Ascending aorta (tissue), 2 donors: ENCODE measurements around the gene MAP3K5. TPM values are rescaled to one million over a fixed set of nuclear protein-coding genes. Genes with fewer than 3 reads are reported as not detected.

ENCODE experiments used
- DNase-seq, 2 donors: peaks; one replicate each; pipeline ENCODE4 v3.0.0-alpha.2; 2019; ENCODE audit warnings: low spot score in 2 of 2
- H3K27ac ChIP-seq, 2 donors: fragments of 200-600 bp; sonication (generic); one replicate each; pipeline ENCODE4 v1.5.1; 2016 to 2017; ENCODE audit warnings: mild to moderate bottlenecking in 1 of 2
- H3K27me3 ChIP-seq: fragments of 200-600 bp; sonication (generic); one replicate; pipeline ENCODE4 v1.5.1; 2017
- H3K36me3 ChIP-seq, 2 donors: fragments of 200-600 bp; sonication (generic); one replicate each; pipeline ENCODE4 v1.5.1; 2016
- H3K4me1 ChIP-seq, 2 donors: fragments of 200-600 bp; sonication (generic); one replicate each; pipeline ENCODE4 v1.5.1; 2016 to 2017; ENCODE audit warnings: mild to moderate bottlenecking in 1 of 2
- H3K4me3 ChIP-seq, 2 donors: fragments of 200-600 bp; sonication (generic); one replicate each; pipeline ENCODE4 v1.5.1; 2016 to 2017; ENCODE audit warnings: mild to moderate bottlenecking in 1 of 2
- H3K9me3 ChIP-seq, 2 donors: fragments of 200-600 bp; sonication (generic); one replicate each; pipeline ENCODE4 v1.5.1; 2016
- intact Hi-C: fragments of 100-400 bp; cut with DNase I; formaldehyde crosslinking; loops from one replicate; pipeline ENCODE4 v1.15.1; 2023
- total RNA-seq: library from RNA; depleted of rRNA; stranded (reverse); fragments of >200 nt; gene quantifications from one replicate; pipeline ENCODE4 v1.1.0, GENCODE V29; 2016
- TF ChIP-seq, protein P1 (sequence below), 3 experiments: fragments of 200-600 bp in 2 of 3; fragments of 450-650 bp in 1 of 3; sonication (generic) in 2 of 3; IDR thresholded peaks; one replicate each; pipeline ENCODE4 v1.5.1; 2016 to 2019; ENCODE audit warnings: antibody characterized with exemption in 3 of 3, mild to moderate bottlenecking in 1 of 3, moderate library complexity in 1 of 3

Gene MAP3K5
- total RNA-seq, 1 donor from 2014 or later: 40.9 TPM

DNA sequence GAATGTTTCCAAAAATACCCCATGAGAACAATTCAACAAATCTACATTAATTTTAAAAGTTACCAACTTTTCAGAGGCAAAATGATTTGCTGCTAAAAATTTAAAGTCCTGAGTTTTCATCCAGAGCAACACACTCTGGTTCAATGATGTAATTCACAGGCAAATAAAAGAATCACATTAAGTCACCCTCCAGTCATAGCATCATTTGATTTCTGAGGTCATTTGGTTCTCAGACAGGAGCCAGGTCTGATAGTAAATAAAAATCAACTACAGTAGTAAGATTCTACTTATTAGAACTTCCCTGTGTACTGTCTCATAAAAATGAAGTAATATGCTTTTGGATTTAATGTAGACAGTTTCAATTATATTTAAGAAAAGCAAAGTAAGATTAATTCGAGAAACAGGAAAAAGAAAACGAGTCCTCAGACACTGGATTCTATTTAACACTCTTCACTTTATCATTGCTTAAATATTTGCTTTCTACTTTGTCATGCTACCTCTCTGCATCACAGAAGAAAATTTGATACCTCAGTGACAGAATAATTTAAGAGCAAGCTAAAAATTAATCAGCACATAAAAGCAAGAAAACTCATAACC lies 267.8 kb downstream of the MAP3K5 start:
- DNase-seq: no peak
- H3K4me1 ChIP-seq: no peaks in the 10 kb centered on the region
- H3K36me3 ChIP-seq: no peaks in the 10 kb centered on the region
- no peaks in the 10 kb centered on the region for H3K27me3 ChIP-seq
- no peaks in the 10 kb centered on the region for H3K9me3 ChIP-seq
- intact Hi-C loops: no loop called here
- H3K4me3 ChIP-seq: no peak overlapping the region
- TF ChIP-seq, protein P1, sequence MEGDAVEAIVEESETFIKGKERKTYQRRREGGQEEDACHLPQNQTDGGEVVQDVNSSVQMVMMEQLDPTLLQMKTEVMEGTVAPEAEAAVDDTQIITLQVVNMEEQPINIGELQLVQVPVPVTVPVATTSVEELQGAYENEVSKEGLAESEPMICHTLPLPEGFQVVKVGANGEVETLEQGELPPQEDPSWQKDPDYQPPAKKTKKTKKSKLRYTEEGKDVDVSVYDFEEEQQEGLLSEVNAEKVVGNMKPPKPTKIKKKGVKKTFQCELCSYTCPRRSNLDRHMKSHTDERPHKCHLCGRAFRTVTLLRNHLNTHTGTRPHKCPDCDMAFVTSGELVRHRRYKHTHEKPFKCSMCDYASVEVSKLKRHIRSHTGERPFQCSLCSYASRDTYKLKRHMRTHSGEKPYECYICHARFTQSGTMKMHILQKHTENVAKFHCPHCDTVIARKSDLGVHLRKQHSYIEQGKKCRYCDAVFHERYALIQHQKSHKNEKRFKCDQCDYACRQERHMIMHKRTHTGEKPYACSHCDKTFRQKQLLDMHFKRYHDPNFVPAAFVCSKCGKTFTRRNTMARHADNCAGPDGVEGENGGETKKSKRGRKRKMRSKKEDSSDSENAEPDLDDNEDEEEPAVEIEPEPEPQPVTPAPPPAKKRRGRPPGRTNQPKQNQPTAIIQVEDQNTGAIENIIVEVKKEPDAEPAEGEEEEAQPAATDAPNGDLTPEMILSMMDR (IDR thresholded peaks at IDR 0.05): no peak
- H3K27ac ChIP-seq: no peak overlapping the region

DNA sequence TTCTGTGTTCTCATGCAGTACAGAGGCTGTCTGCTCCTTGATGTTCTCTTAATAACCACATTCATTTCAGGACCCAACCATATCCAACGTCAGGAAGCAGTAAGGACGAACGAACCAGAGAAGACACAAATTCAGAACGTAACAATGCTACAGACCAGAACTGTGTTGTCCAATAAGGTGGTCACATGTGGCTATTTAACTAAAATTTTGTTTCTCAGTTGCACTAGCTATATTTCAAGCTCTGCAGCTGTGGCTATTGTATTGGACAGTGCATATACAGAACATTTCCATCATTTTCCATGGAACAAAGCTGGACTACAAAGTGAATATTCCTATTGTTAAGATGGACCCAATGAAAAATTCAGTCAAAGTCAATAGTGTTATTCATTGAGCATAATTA lies 269.1 kb downstream of the MAP3K5 start:
- Histone ChIP-seq H3K27ac (no peak overlapping the region), H3K4me1 (no peaks in the 10 kb centered on the region)
- intact Hi-C loops: no loop called here

DNA sequence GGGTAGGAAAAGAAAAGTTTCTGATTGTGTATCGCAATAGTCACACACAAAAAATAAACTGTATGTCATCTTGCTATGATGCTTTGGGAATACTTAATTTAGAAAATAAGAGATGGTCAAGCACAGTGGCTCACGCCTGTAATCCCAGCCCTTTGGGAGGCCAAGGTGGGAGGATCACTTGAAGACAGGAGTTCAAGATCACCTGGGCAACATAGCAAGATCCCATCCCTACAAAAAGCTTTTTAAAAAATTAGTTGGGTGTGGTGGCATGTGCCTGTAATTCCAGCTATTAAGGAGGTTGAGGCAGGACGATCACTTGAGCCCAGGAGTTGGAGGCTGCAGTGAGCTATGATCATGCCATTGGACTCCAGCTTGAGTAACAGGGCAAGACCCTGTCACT lies 269.6 kb downstream of the MAP3K5 start:
- Histone ChIP-seq H3K27me3 (no peaks in the 10 kb centered on the region), H3K4me1 (no peaks in the 10 kb centered on the region), H3K9me3 (no peaks in the 10 kb centered on the region), H3K27ac (no peak overlapping the region), H3K36me3 (no peaks in the 10 kb centered on the region), H3K4me3 (no peak overlapping the region)
- no peak for DNase-seq
- intact Hi-C loops: no loop called here
- TF ChIP-seq, protein P1 (IDR thresholded peaks at IDR 0.05): no peak

More for the DNA sequence above, 269.1 kb downstream of the MAP3K5 start:
- Histone ChIP-seq H3K4me3 (no peak overlapping the region), H3K36me3 (no peaks in the 10 kb centered on the region), H3K27me3 (no peaks in the 10 kb centered on the region), H3K9me3 (no peaks in the 10 kb centered on the region)
- DNase-seq: no peak
- TF ChIP-seq, protein P1 (IDR thresholded peaks at IDR 0.05): no peak

DNA sequence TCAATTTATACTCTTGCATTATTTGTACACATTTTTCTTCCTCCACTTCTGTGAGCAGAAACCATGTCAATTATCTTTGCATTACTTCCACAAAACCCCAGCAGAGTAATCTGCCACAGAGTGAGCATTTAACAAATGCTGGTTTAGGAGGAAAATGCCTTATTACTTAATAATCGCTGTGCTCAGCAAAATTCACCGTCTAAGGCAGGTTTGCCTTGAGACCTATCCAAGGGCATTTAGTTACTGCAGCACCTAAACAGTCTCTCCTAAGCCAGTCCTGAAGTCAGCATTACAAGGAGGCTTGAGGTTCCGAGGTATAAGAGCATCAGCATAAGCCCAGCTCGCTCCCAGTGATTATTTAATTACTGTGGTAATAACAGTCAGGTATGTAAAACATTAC lies 270.4 kb downstream of the MAP3K5 start:
- TF ChIP-seq, protein P1 (IDR thresholded peaks at IDR 0.05): no peak
- Histone ChIP-seq H3K4me1 (no peaks in the 10 kb centered on the region), H3K36me3 (no peaks in the 10 kb centered on the region), H3K9me3 (no peaks in the 10 kb centered on the region), H3K27me3 (no peaks in the 10 kb centered on the region), H3K4me3 (no peak overlapping the region), H3K27ac (no peak overlapping the region)
- DNase-seq: no peak
- intact Hi-C loops: no loop called here

DNA sequence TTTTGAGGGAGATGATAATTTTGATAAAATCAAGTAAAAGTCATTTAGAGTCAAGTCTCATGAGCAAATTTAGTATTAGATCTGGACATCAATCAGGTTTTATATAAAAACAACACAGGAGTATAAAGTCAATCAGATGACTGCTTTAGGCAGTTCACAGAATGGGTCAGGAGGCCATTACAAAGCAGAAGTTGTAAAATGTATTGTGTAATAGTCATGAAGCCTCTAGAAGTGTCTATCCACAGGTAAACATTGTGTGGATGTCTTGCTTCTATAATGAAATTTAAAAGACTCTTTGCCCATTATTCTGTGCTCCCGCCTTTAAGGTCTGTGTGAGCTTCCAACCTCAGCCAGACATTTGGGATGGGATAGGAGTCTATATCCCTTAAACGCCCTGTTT lies 270.9 kb downstream of the MAP3K5 start:
- no peaks in the 10 kb centered on the region for H3K36me3 ChIP-seq
- H3K27ac ChIP-seq: no peak overlapping the region
- no peak overlapping the region for H3K4me3 ChIP-seq
- no peaks in the 10 kb centered on the region for H3K4me1 ChIP-seq
- DNase-seq: no peak
- TF ChIP-seq, protein P1 (IDR thresholded peaks at IDR 0.05): no peak
- no peaks in the 10 kb centered on the region for H3K27me3 ChIP-seq
- no peaks in the 10 kb centered on the region for H3K9me3 ChIP-seq
- intact Hi-C loops: no loop called here

DNA sequence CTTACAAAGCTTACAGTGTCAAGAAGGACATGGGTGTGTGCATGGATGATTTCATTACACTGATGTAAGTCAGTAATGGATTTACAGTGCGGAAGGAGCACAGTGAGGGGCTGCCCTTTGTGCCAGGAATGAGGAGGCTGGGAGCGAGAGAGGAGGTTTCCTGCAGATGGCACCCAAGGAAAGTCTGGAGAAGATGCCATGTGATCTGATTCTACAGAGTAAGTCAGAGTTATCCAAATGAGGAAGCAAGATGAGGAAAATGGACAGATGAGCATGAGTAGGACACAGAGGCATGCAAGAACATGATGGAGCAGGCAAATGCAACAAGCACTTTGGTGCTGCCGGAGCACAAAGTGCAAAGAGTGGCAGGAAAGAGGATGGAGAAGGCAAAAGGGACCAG lies 271.8 kb downstream of the MAP3K5 start:
- DNase-seq: no peak
- Histone ChIP-seq H3K36me3 (no peaks in the 10 kb centered on the region), H3K27me3 (no peaks in the 10 kb centered on the region), H3K4me1 (no peaks in the 10 kb centered on the region), H3K27ac (no peak overlapping the region), H3K4me3 (no peak overlapping the region), H3K9me3 (no peaks in the 10 kb centered on the region)
- TF ChIP-seq, protein P1 (IDR thresholded peaks at IDR 0.05): no peak
- intact Hi-C loops: no loop called here
